ENCODE data around the gene CLDN2. TPM values are rescaled to one million over a fixed set of nuclear protein-coding genes. Genes with fewer than 3 reads are reported as not detected.
"Not testable (repeated sequence)": the region's sequence is repeated elsewhere in the genome, so short reads cannot be mapped to it uniquely, and the experiment has no call there.

The CLDN2 gene
- total RNA-seq, 3 donors from 2014 or later (not counting 1 experiment from before 2014, with no cell fraction given): not detected

DNA sequence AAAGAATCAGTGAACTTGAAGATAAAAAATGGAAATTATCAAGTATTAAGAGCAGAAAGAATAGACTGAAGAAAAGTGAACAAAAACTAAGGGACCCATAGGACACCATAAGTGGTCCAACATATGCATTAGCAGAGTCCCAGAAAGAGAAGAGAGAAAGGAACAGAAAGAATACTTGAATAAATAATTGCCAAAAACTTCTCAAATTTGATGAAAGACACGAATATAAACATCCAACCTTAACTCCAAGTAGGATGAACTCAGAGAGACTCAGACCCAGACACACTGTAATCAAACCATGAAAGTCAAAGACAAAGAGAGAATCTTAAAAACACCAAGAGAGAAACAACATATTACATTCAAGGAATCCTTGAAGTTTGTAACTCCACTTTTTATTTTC lies 44.1 kb downstream of the CLDN2 start:
- no peaks in the 10 kb centered on the region for H3K36me3 ChIP-seq (ENCODE audit: control insufficient read depth, insufficient read depth, low read length)
- H3K27ac ChIP-seq (ENCODE audit: low read length): no peak overlapping the region
- intact Hi-C loops (cut with micrococcal nuclease): no loop called here
- no peaks in the 10 kb centered on the region for H3K4me1 Mint-ChIP-seq
- H3K4me1 ChIP-seq (ENCODE audit: control insufficient read depth, insufficient read depth, low read length): no peaks in the 10 kb centered on the region
- TF ChIP-seq, protein P1, sequence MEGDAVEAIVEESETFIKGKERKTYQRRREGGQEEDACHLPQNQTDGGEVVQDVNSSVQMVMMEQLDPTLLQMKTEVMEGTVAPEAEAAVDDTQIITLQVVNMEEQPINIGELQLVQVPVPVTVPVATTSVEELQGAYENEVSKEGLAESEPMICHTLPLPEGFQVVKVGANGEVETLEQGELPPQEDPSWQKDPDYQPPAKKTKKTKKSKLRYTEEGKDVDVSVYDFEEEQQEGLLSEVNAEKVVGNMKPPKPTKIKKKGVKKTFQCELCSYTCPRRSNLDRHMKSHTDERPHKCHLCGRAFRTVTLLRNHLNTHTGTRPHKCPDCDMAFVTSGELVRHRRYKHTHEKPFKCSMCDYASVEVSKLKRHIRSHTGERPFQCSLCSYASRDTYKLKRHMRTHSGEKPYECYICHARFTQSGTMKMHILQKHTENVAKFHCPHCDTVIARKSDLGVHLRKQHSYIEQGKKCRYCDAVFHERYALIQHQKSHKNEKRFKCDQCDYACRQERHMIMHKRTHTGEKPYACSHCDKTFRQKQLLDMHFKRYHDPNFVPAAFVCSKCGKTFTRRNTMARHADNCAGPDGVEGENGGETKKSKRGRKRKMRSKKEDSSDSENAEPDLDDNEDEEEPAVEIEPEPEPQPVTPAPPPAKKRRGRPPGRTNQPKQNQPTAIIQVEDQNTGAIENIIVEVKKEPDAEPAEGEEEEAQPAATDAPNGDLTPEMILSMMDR (IDR thresholded peaks at IDR 0.05): no peak
- H3K27ac Mint-ChIP-seq: no peak overlapping the region
- no peaks in the 10 kb centered on the region for H3K9me3 ChIP-seq (ENCODE audit: control insufficient read depth, insufficient read depth, low read length)
- peaks cover 0 to 2% of the 10 kb centered on the region in 2 donors for H3K9me3 Mint-ChIP-seq
- H3K36me3 Mint-ChIP-seq: peaks cover 8% of the 10 kb centered on the region
- H3K27me3 ChIP-seq (ENCODE audit: control insufficient read depth, insufficient read depth, low read length): no peaks in the 10 kb centered on the region
- peaks cover 0 to 19% of the 10 kb centered on the region in 2 donors for H3K27me3 Mint-ChIP-seq (ENCODE audit: low read depth in 2 of 2)
- ATAC-seq (no peak), DNase-seq (no peak)
- H3K4me3 ChIP-seq (ENCODE audit: low read length): no peak overlapping the region
- WGBS (ENCODE audit: insufficient coverage): no CpG with 5 or more reads among the region's 1 CpG
- H3K4me3 Mint-ChIP-seq: no peak overlapping the region

DNA sequence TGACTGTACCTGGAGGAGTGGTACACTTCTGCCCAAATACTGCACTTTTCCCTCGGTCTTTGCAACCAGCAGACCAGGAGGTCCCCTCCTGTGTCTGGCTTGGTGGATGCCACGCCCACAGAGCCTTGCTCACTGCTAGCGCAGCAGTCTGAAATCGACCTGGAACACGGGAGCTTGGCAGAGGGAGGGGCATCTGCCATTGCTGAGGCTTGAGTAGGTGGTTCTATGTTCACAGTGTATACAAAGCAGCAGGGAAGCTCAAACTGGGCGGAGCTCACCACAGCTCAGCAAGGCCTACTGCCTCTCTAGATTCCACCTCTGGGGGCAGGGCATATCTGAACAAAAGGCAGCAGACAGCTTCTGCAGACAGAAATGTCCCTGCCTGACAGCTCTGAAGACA lies 46.3 kb downstream of the CLDN2 start:
- H3K27me3 Mint-ChIP-seq (ENCODE audit: low read depth in 2 of 2): peaks cover 0 to 19% of the 10 kb centered on the region in 2 donors
- 91% methylated on average over 6 of the region's 6 CpGs for WGBS (ENCODE audit: insufficient coverage)
- H3K4me3 Mint-ChIP-seq; H3K4me1 ChIP-seq (ENCODE audit: control insufficient read depth, insufficient read depth, low read length); H3K27me3 ChIP-seq (ENCODE audit: control insufficient read depth, insufficient read depth, low read length); DNase-seq; H3K9me3 ChIP-seq (ENCODE audit: control insufficient read depth, insufficient read depth, low read length); intact Hi-C loops (cut with micrococcal nuclease); H3K36me3 Mint-ChIP-seq; H3K4me3 ChIP-seq (ENCODE audit: low read length); H3K27ac ChIP-seq (ENCODE audit: low read length); ATAC-seq; H3K9me3 Mint-ChIP-seq; H3K27ac Mint-ChIP-seq; H3K36me3 ChIP-seq (ENCODE audit: control insufficient read depth, insufficient read depth, low read length); H3K4me1 Mint-ChIP-seq: not testable (repeated sequence)

GRCh38 chrX:106972896-106973295 lies 52.7 kb downstream of the CLDN2 start:
- intact Hi-C loops (cut with micrococcal nuclease): no loop called here
- ATAC-seq: no peak
- no peaks in the 10 kb centered on the region for H3K36me3 Mint-ChIP-seq

DNA sequence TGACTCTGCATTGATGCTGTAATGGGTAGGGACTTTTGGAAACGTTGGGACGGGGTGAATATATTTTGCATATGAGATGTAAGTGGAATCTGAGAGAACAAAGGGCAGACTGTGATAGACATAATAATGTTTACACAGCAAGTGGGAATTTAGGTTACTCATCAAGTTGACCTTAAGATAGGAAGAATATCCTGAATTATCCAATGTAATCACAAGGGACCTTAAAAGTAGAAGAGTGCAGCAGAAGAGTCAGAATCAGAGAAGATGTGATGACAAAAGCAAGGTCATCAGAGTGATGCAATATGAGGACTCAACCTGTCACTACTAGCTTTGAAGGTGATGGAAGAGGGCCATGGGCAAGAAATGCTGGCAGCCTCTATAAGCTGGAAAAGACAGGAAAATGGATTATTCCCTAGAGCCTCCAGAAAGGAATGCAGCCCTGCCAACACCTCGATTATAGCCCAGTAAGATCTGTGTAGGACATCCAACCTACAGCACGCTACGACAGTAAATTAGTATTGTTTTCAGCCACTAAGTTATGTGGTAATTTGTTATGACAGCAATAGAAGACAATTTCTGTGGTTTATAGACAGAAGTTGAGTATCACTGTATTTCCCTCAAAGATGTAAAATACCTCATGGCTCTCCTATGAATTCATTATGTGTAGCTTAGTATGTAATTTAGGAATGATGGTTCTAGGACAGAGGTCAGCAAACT lies 53.4 kb downstream of the CLDN2 start:
- Histone ChIP-seq H3K36me3 (ENCODE audit: control insufficient read depth, insufficient read depth, low read length) (no peaks in the 10 kb centered on the region), H3K4me3 (ENCODE audit: low read length) (no peak overlapping the region), H3K27ac (ENCODE audit: low read length) (no peak overlapping the region), H3K27me3 (ENCODE audit: control insufficient read depth, insufficient read depth, low read length) (no peaks in the 10 kb centered on the region), H3K4me1 (ENCODE audit: control insufficient read depth, insufficient read depth, low read length) (no peaks in the 10 kb centered on the region), H3K9me3 (ENCODE audit: control insufficient read depth, insufficient read depth, low read length) (no peaks in the 10 kb centered on the region)
- no peaks in the 10 kb centered on the region for H3K9me3 Mint-ChIP-seq
- H3K27ac Mint-ChIP-seq: no peak overlapping the region
- TF ChIP-seq, protein P1 (IDR thresholded peaks at IDR 0.05): no peak
- no peaks in the 10 kb centered on the region for H3K36me3 Mint-ChIP-seq
- DNase-seq (no peak), ATAC-seq (no peak)
- 89% methylated on average over 5 of the region's 5 CpGs for WGBS (ENCODE audit: insufficient coverage)
- H3K4me3 Mint-ChIP-seq: no peak overlapping the region
- intact Hi-C loops (cut with micrococcal nuclease): no loop called here
- H3K4me1 Mint-ChIP-seq: no peaks in the 10 kb centered on the region
- H3K27me3 Mint-ChIP-seq (ENCODE audit: low read depth in 2 of 2): no peaks in the 10 kb centered on the region

More at GRCh38 chrX:106972896-106973295, 52.7 kb downstream of the CLDN2 start:
- no peaks in the 10 kb centered on the region for H3K9me3 ChIP-seq (ENCODE audit: control insufficient read depth, insufficient read depth, low read length)
- H3K4me1 ChIP-seq (ENCODE audit: control insufficient read depth, insufficient read depth, low read length): no peaks in the 10 kb centered on the region
- no peak overlapping the region for H3K27ac ChIP-seq (ENCODE audit: low read length)
- H3K4me1 Mint-ChIP-seq: no peaks in the 10 kb centered on the region
- no peak for DNase-seq
- TF ChIP-seq, protein P1 (IDR thresholded peaks at IDR 0.05): no peak
- no peak overlapping the region for H3K27ac Mint-ChIP-seq
- no peaks in the 10 kb centered on the region for H3K27me3 Mint-ChIP-seq (ENCODE audit: low read depth in 2 of 2)
- no peaks in the 10 kb centered on the region for H3K36me3 ChIP-seq (ENCODE audit: control insufficient read depth, insufficient read depth, low read length)
- no peak overlapping the region for H3K4me3 Mint-ChIP-seq
- H3K27me3 ChIP-seq (ENCODE audit: control insufficient read depth, insufficient read depth, low read length): no peaks in the 10 kb centered on the region
- no peak overlapping the region for H3K4me3 ChIP-seq (ENCODE audit: low read length)
- H3K9me3 Mint-ChIP-seq: peaks cover 0 to 2% of the 10 kb centered on the region in 2 donors
